Muscle layer of duodenum (tissue), 2 donors: Measurements from ENCODE around the gene KMT2D.
"Not testable (repeated sequence)": the region's sequence is repeated elsewhere in the genome, so short reads cannot be mapped to it uniquely, and the experiment has no call there.

Experiments
- H3K27ac ChIP-seq: one replicate; pipeline ENCODE4 v1.7.0; 2013; ENCODE audit warnings: mild to moderate bottlenecking, low read length
- H3K27me3 ChIP-seq: one replicate; pipeline ENCODE4 v1.7.0; 2013; ENCODE audit warnings: low read depth, mild to moderate bottlenecking, control low read depth, low read length
- H3K36me3 ChIP-seq, 2 donors: one replicate each; pipeline ENCODE4 v1.7.0; 2013; ENCODE audit warnings: low read length in 2 of 2, control low read depth in 1 of 2, mild to moderate bottlenecking in 1 of 2; ENCODE audit not compliant: insufficient read depth in 2 of 2, control insufficient read depth in 1 of 2
- H3K4me1 ChIP-seq, 2 donors: one replicate each; pipeline ENCODE4 v1.7.0; 2013; ENCODE audit warnings: low read length in 2 of 2, mild to moderate bottlenecking in 2 of 2, control low read depth in 1 of 2, moderate library complexity in 1 of 2; ENCODE audit not compliant: insufficient read depth in 2 of 2, control insufficient read depth in 1 of 2
- H3K4me3 ChIP-seq, 2 donors: one replicate each; pipeline ENCODE4 v1.7.0; 2013; ENCODE audit warnings: low read length in 2 of 2, low read depth in 1 of 2, mild to moderate bottlenecking in 1 of 2
- H3K9me3 ChIP-seq, 2 donors: one replicate each; pipeline ENCODE4 v1.7.0; 2013; ENCODE audit warnings: low read length in 2 of 2, control low read depth in 1 of 2, mild to moderate bottlenecking in 1 of 2; ENCODE audit not compliant: control insufficient read depth in 1 of 2
- donor health status: healthy.

KMT2D gene

GRCh38 chr12:49084438-49084837 is 23.8 kb upstream of the KMT2D start:
- H3K9me3 ChIP-seq, result no peaks in the 10 kb centered on the region
- no peaks in the 10 kb centered on the region for H3K36me3 ChIP-seq
- H3K4me1 ChIP-seq, result peaks cover 0 to 10% of the 10 kb centered on the region in 2 donors
- no peak overlapping the region for H3K4me3 ChIP-seq
- H3K27me3 ChIP-seq, result peaks cover 5% of the 10 kb centered on the region
- H3K27ac ChIP-seq, result no peak overlapping the region

- no peak overlapping the region for H3K4me3 ChIP-seq
- H3K36me3 ChIP-seq, result no peaks in the 10 kb centered on the region
- no peak overlapping the region for H3K27ac ChIP-seq
- no peaks in the 10 kb centered on the region for H3K9me3 ChIP-seq
- no peaks in the 10 kb centered on the region for H3K4me1 ChIP-seq
- no peaks in the 10 kb centered on the region for H3K27me3 ChIP-seq
These were observed 19.2 kb upstream of the KMT2D start for GRCh38 chr12:49079793-49080192.

GRCh38 chr12:49070971-49071370 is 10.4 kb upstream of the KMT2D start:
- Histone ChIP-seq H3K27me3 (no peaks in the 10 kb centered on the region), H3K36me3 (no peaks in the 10 kb centered on the region), H3K9me3 (no peaks in the 10 kb centered on the region), H3K4me1 (peaks cover 0 to 13% of the 10 kb centered on the region in 2 donors), H3K27ac (no peak overlapping the region), H3K4me3 (no peak overlapping the region)

- peak within 1 kb of the TSS; percentile 86 to 95 for H3K4me3 ChIP-seq
- H3K27me3 ChIP-seq, result no peaks in the 10 kb centered on the region
- no peaks in the 10 kb centered on the region for H3K9me3 ChIP-seq
- no peaks in the 10 kb centered on the region for H3K36me3 ChIP-seq
- H3K4me1 ChIP-seq, result peaks cover 0 to 13% of the 10 kb centered on the region in 2 donors
- peak within 1 kb of the TSS; percentile 26 for H3K27ac ChIP-seq
These were observed 9.1 kb upstream of the KMT2D start, which contains the start of gene RHEBL1 for GRCh38 chr12:49069507-49070346. RHEBL1 (minus strand) TSS chr12:49069979; CDS start chr12:49069785, 194 bp downstream.

GRCh38 chr12:49068879-49069506 is 8.4 kb upstream of the KMT2D start:
- Histone ChIP-seq H3K4me3 (peak overlapping the region; percentile 86 to 95), H3K36me3 (no peaks in the 10 kb centered on the region), H3K9me3 (no peaks in the 10 kb centered on the region), H3K4me1 (peaks cover 0 to 13% of the 10 kb centered on the region in 2 donors), H3K27ac (no peak overlapping the region), H3K27me3 (no peaks in the 10 kb centered on the region)

- no peak overlapping the region for H3K27ac ChIP-seq
- no peaks in the 10 kb centered on the region for H3K36me3 ChIP-seq
- H3K27me3 ChIP-seq, result no peaks in the 10 kb centered on the region
- no peaks in the 10 kb centered on the region for H3K9me3 ChIP-seq
- H3K4me3 ChIP-seq, result no peak overlapping the region
- peaks cover 0 to 18% of the 10 kb centered on the region in 2 donors for H3K4me1 ChIP-seq
These were observed 5.5 kb upstream of the KMT2D start for GRCh38 chr12:49066120-49066519.

- H3K4me1 ChIP-seq, result peaks cover 0 to 14% of the 10 kb centered on the region in 2 donors
These were observed 4.2 kb upstream of the KMT2D start for GRCh38 chr12:49064767-49065152.

GRCh38 chr12:49061916-49062315 is 1.3 kb upstream of the KMT2D start:
- H3K9me3 ChIP-seq, H3K4me3 ChIP-seq, H3K27me3 ChIP-seq, H3K36me3 ChIP-seq, H3K27ac ChIP-seq: not testable (repeated sequence)
- H3K4me1 ChIP-seq, result peaks cover 13 to 27% of the 10 kb centered on the region in 2 donors

More at GRCh38 chr12:49064767-49065152, 4.2 kb upstream of the KMT2D start:
- H3K36me3 ChIP-seq, result peaks cover 0 to 3% of the 10 kb centered on the region in 2 donors
- no peak overlapping the region for H3K27ac ChIP-seq
- no peak overlapping the region for H3K4me3 ChIP-seq
- H3K9me3 ChIP-seq, result no peaks in the 10 kb centered on the region
- no peaks in the 10 kb centered on the region for H3K27me3 ChIP-seq

GRCh38 chr12:49061157-49061650 is 610 bp upstream of the KMT2D start:
- Histone ChIP-seq H3K27ac (peak overlapping the region; percentile 94), H3K27me3 (no peaks in the 10 kb centered on the region), H3K9me3 (no peaks in the 10 kb centered on the region), H3K4me1 (peaks cover 20 to 34% of the 10 kb centered on the region in 2 donors), H3K36me3 (peaks cover 0 to 3% of the 10 kb centered on the region in 2 donors), H3K4me3 (peak overlapping the region; percentile 89 to 92)

- Histone ChIP-seq H3K9me3 (no peaks in the 10 kb centered on the region), H3K36me3 (peaks cover 5 to 10% of the 10 kb centered on the region in 2 donors), H3K27ac (peak overlapping the region; percentile 94), H3K27me3 (no peaks in the 10 kb centered on the region), H3K4me3 (peak overlapping the region; percentile 89 to 92), H3K4me1 (peaks cover 31 to 48% of the 10 kb centered on the region in 2 donors)
These were observed 1.1 kb downstream of the KMT2D start for GRCh38 chr12:49059299-49060171.

GRCh38 chr12:49059045-49059298 is 1.6 kb downstream of the KMT2D start:
- peak overlapping the region; percentile 94 for H3K27ac ChIP-seq
- peaks cover 11 to 12% of the 10 kb centered on the region in 2 donors for H3K36me3 ChIP-seq
- H3K9me3 ChIP-seq, result no peaks in the 10 kb centered on the region
- no peaks in the 10 kb centered on the region for H3K27me3 ChIP-seq
- peak overlapping the region; percentile 89 to 92 for H3K4me3 ChIP-seq
- H3K4me1 ChIP-seq, result peaks cover 31 to 48% of the 10 kb centered on the region in 2 donors
